Lower leg skin (tissue), 4 donors: Measurements from ENCODE around the gene TCERG1L. TPM values are rescaled to one million over a fixed set of nuclear protein-coding genes. Genes with fewer than 3 reads are reported as not detected.

Source experiments
- DNase-seq, 2 donors: peaks; one replicate each; pipeline ENCODE4 v3.0.0-alpha.2; 2019; ENCODE audit warnings: low spot score in 2 of 2
- H3K4me3 ChIP-seq: fragments of 200-600 bp; sonication (generic); 2 replicates; pipeline ENCODE4 v1.5.1; 2017; ENCODE audit warnings: mild to moderate bottlenecking, low read depth; ENCODE audit not compliant: poor library complexity, severe bottlenecking
- POLR2A ChIP-seq, 2 donors: fragments of 450-650 bp; IDR thresholded peaks; one replicate each; pipeline ENCODE4 v1.6.1; 2016 to 2017; ENCODE audit warnings: antibody characterized with exemption in 2 of 2, mild to moderate bottlenecking in 1 of 2, moderate library complexity in 1 of 2
- WGBS, 2 donors: methylation state at CpG; one replicate each; pipeline ENCODE4 v1.1.5; 2018; 5-methylcytosine and 5-hydroxymethylcytosine counted together
- intact Hi-C: fragments of 100-400 bp; cut with DNase I; formaldehyde crosslinking; loops from one replicate; pipeline ENCODE4 v1.15.0; 2023; ENCODE audit warnings: low total_unique reads
- total RNA-seq, 4 donors: library from RNA; depleted of rRNA; stranded (reverse); fragments of >200 nt; gene quantifications; one replicate each; pipeline ENCODE4 v1.1.0, GENCODE V29; 2016
- TF ChIP-seq, protein P1 (sequence below), 3 donors: fragments of 450-650 bp; IDR thresholded peaks; one replicate each; pipeline ENCODE4 v1.5.1; 2016; ENCODE audit warnings: antibody characterized with exemption in 3 of 3, mild to moderate bottlenecking in 3 of 3, moderate library complexity in 2 of 3

Gene TCERG1L
- total RNA-seq, 4 donors from 2014 or later: 0.57 to 1.1 (median 0.90) TPM

DNA sequence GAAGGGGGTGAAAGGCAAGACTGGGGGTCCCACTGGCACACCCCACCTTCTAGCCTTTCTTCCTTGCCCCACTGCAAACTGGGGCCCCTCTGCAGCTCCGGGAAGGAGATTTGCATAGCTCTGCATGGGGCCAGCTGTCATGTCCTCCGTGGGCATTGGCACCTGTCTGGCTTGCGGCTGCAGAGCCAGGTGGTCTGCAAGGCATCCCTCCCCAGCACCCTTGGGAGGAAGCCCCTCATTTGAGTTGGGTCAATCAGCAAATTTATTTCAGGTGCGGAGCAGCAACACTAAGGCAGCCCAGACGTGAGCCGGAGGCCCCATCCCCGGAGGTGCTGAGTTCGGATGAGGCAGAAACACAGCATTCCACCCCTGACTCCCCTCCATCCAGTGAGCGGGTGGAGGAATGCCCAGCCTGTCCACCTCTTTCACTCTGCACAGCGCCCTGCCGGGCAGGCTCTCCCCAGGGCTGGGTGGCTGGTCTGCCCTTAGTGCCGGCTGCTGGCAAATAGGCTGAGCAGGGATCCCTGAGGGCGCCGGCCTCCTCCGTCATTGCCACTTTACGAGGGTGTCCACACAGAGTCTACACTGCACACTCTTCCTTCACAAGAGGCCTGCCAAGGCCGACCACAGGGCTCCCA, 143.2 kb downstream of the TCERG1L start:
- peak in 1 of 2 donors; percentile 80 for DNase-seq
- intact Hi-C loops: no loop called here

DNA sequence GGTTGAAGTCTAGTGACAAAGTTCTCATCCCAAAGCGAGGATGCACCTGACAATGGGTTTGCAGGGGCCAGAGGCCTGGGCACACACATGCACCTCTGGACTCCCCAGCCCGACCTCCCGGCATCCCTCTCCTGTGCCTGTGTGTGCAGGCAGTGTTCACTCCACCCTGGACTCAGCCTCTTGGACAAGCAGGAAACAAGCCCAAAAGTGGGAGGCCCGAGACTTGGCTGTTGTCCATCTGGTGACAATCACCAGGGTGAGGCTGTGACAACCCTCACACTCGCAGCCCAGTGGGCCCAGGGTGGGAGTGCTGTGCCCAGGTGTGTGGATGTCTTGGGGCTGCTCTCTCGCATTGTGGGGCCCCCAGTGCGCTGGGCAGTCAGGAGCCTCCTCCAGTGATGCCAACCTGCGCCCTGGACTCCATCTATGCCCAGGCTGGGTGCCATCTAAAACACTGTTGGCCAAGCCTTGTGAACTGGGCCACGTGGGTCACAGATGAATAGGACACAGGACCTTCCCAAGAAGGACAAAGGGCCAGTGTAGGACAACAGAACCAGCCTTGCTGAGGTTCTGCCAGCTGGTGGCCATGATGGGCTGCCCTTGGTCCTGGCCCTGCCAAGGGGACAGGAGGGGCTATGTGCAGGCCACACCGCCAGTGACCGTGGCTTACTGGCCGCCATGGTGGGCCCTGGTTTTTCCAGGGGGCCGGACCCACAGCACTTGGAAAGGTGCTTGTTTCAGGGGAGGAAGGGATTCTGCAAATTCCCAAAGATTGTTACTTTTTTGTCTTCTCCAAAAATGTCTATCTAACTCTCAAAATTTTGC, 144.3 kb downstream of the TCERG1L start:
- intact Hi-C loops: no loop called here
- peak in 1 of 2 donors; percentile 81 for DNase-seq
- WGBS, 2 donors: 78 to 91% methylated on average over 8 to 11 of the region's 13 CpGs
- no peak overlapping the region for H3K4me3 ChIP-seq
- TF ChIP-seq, protein P1, sequence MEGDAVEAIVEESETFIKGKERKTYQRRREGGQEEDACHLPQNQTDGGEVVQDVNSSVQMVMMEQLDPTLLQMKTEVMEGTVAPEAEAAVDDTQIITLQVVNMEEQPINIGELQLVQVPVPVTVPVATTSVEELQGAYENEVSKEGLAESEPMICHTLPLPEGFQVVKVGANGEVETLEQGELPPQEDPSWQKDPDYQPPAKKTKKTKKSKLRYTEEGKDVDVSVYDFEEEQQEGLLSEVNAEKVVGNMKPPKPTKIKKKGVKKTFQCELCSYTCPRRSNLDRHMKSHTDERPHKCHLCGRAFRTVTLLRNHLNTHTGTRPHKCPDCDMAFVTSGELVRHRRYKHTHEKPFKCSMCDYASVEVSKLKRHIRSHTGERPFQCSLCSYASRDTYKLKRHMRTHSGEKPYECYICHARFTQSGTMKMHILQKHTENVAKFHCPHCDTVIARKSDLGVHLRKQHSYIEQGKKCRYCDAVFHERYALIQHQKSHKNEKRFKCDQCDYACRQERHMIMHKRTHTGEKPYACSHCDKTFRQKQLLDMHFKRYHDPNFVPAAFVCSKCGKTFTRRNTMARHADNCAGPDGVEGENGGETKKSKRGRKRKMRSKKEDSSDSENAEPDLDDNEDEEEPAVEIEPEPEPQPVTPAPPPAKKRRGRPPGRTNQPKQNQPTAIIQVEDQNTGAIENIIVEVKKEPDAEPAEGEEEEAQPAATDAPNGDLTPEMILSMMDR (IDR thresholded peaks at IDR 0.05): no peak
- TF ChIP-seq POLR2A (IDR thresholded peaks at IDR 0.05): no peak

More for the DNA sequence above, 143.2 kb downstream of the TCERG1L start:
- TF ChIP-seq POLR2A (IDR thresholded peaks at IDR 0.05): no peak
- TF ChIP-seq, protein P1 (IDR thresholded peaks at IDR 0.05): no peak
- WGBS, 2 donors: 84 to 92% methylated on average over 15 to 17 of the region's 17 CpGs
- H3K4me3 ChIP-seq: no peak overlapping the region

DNA sequence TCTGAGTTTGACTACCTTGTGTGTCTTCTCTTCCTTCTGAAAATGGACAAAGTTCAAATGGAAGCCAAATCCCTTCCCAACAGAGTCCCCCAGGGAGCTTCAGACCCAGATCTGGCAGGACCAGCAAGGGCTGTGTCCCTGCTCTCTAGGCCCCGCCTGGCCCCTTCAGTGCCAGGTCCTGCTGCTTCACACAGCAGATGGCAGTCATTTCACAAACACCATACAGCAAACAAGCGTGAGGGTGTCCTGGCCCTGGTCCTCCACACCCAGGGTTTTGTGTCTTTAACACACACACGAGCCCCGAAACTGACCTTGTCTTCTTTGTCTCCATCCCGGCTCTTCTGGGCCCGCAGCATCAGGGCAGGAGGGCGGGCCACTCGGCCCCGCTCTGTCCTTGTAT, 145.0 kb downstream of the TCERG1L start:
- intact Hi-C loops: no loop called here
- no peak for TF ChIP-seq POLR2A (IDR thresholded peaks at IDR 0.05)
- TF ChIP-seq, protein P1 (IDR thresholded peaks at IDR 0.05): no peak
- peak in 1 of 2 donors; percentile 69 for DNase-seq
- no peak overlapping the region for H3K4me3 ChIP-seq
- 89 to 93% methylated on average over 9 of the region's 9 CpGs for WGBS, 2 donors

DNA sequence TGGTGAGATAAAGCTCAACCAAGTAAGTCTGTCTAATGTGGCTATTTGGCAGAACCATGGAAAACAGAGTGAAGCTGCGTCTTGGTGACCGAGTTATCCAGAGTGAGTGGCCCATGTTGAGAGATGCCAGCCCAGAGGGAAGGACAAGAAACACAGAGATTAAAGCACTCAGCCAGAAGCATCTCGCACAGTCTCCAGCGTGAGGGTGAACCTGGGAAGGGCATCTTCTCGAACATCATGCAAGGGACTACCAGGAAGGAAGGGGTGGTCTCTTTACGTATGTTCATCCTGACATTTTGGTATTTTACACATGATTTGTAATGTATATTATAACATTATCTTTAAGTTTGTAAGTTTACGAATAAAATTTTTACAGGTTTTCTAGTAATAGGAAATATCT, 146.4 kb downstream of the TCERG1L start:
- whole genome bisulfite sequencing, 2 donors: 77 to 84% methylated on average over 7 of the region's 7 CpGs
- intact Hi-C loops: no loop called here
- no peak overlapping the region for H3K4me3 ChIP-seq
- DNase-seq: peak in 1 of 2 donors; percentile 56
- TF ChIP-seq POLR2A (IDR thresholded peaks at IDR 0.05): no peak

DNA sequence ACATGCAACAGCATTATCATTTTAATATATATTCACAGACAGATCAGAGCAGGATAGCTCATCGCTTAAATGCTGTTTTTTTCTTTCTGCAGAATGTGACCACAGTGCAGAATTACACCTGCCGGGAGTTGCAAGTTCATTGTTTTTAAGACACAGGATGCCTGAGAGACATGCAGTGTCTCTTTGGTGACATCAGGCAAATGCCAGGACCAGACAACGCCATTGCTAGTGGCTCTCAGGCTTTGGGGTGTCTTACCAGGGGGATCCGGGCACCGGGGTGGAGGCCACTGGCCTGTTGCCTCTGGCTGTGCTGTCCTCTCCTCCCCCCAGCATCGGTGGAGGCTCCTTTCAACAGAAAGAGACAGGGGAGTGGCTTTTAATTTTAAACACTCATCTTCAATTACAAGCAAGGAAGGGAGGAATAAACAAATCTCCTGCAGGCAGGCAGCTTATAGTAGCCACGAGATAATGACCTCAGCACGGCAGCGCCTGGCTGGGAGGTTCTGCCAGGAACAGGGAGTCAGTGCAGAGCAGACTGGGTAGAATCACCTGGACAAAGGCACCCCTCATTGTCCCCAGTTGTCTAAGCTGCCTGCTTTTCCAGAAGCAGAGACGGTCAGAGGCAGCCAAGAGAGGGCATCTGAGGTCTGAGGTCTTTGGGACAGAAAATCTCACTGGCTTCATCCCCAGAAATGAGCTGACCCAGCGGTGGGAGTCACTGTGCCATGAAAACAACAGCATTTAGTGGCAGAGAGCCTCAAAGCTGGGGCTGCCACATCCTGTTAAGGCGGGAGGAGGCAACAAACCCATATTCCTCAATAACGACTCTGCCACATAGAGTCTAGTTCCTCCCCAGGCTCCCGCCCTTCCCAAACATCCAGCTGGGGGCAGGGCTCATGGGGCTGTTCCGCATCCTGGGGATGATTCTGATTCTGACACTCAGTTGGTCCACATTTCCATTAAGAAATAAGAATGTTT, 148.4 kb downstream of the TCERG1L start:
- no peak overlapping the region for H3K4me3 ChIP-seq
- 62 to 64% methylated on average over 15 of the region's 15 CpGs for WGBS, 2 donors
- no peak for TF ChIP-seq POLR2A (IDR thresholded peaks at IDR 0.05)
- TF ChIP-seq, protein P1 (IDR thresholded peaks at IDR 0.05): no peak
- DNase-seq: no peak
- intact Hi-C loops: no loop called here
